PC-9 (cell line): Measurements from ENCODE around the gene PLA2R1. TPM values are rescaled to one million over a fixed set of nuclear protein-coding genes. Genes with fewer than 3 reads are reported as not detected.

Experiments used
- BruUV-seq: library from RNA; stranded (reverse); fragments of 400-500 nt; replicated peaks from 2 replicates; lab custom pipeline; 2021; lab: Mats Ljungman, UMichigan
- CTCF ChIA-PET: fragments of 300-600 bp; sonication (Branson Sonifier 250); formaldehyde crosslinking; loops from one replicate; lab custom pipeline; 2022; ENCODE audit warnings: antibody characterized with exemption; lab: Charles Lee
- POLR2A ChIA-PET: fragments of 300-600 bp; sonication (Branson Sonifier 250); formaldehyde crosslinking; loops from one replicate; lab custom pipeline; 2022; ENCODE audit warnings: antibody characterized with exemption; ENCODE audit not compliant: unreplicated experiment; lab: Charles Lee
- DNase-seq, 2 experiments: peaks; one replicate each; pipeline versions ENCODE4 v3.0.0 to v3.0.0-alpha.2; 2015 to 2022; ENCODE audit warnings: mixed read lengths in 1 of 2
- H2AFZ ChIP-seq: fragments of 200-600 bp; sonication (generic); 2 replicates; pipeline ENCODE4 v1.8.1; 2017; ENCODE audit warnings: antibody characterized with exemption
- H3F3A ChIP-seq: fragments of 200-600 bp; sonication (generic); 2 replicates; pipeline ENCODE4 v1.8.1; 2017; ENCODE audit warnings: antibody characterized with exemption, mild to moderate bottlenecking, low read depth; ENCODE audit not compliant: insufficient read depth
- H3K27ac ChIP-seq: fragments of 200-600 bp; sonication (generic); 2 replicates; pipeline ENCODE4 v1.6.1; 2016; ENCODE audit warnings: mixed run types
- H3K27me3 ChIP-seq: fragments of 200-600 bp; sonication (generic); 2 replicates; pipeline ENCODE4 v1.6.1; 2016; ENCODE audit warnings: low read depth, mixed run types; ENCODE audit not compliant: insufficient read depth
- H3K36me3 ChIP-seq: fragments of 200-600 bp; sonication (generic); 2 replicates; pipeline ENCODE4 v1.6.1; 2016; ENCODE audit warnings: low read depth, mixed run types
- H3K4me1 ChIP-seq: fragments of 200-600 bp; sonication (generic); replicated peaks from 2 replicates; pipeline ENCODE4 v1.6.1; 2016; ENCODE audit warnings: mixed run types; ENCODE audit not compliant: insufficient read depth
- H3K4me2 ChIP-seq: fragments of 200-600 bp; sonication (generic); 2 replicates; pipeline ENCODE4 v1.6.1; 2017; ENCODE audit warnings: mixed run types
- H3K4me3 ChIP-seq: fragments of 200-600 bp; sonication (generic); 2 replicates; pipeline ENCODE4 v1.6.1; 2016; ENCODE audit warnings: mixed run types
- H3K79me2 ChIP-seq: fragments of 200-600 bp; sonication (generic); 2 replicates; pipeline ENCODE4 v1.6.1; 2017; ENCODE audit warnings: low read depth, mixed run types
- H3K9me2 ChIP-seq: fragments of 200-600 bp; sonication (generic); 2 replicates; pipeline ENCODE4 v1.8.1; 2017; ENCODE audit warnings: mild to moderate bottlenecking; ENCODE audit not compliant: insufficient read depth
- H3K9me3 ChIP-seq: fragments of 200-600 bp; sonication (generic); 2 replicates; pipeline ENCODE4 v1.8.1; 2016; ENCODE audit warnings: low read depth; ENCODE audit not compliant: insufficient read depth
- H4K20me1 ChIP-seq: fragments of 200-600 bp; sonication (generic); 2 replicates; pipeline ENCODE4 v1.8.1; 2017; ENCODE audit not compliant: insufficient read depth
- CTCF ChIP-seq: fragments of 200-600 bp; sonication (generic); conservative IDR thresholded peaks from 2 replicates; pipeline ENCODE4 v1.6.1; 2017; ENCODE audit warnings: mixed run types, antibody characterized with exemption, mild to moderate bottlenecking, moderate library complexity
- EZH2 ChIP-seq: fragments of 200-600 bp; sonication (generic); IDR thresholded peaks from 2 replicates; pipeline ENCODE4 v1.8.0; 2017; ENCODE audit warnings: antibody characterized with exemption, low read depth
- intact Hi-C: fragments of 100-400 bp; cut with micrococcal nuclease; formaldehyde crosslinking; loops from one replicate; pipeline ENCODE4 v1.10.0; 2022; ENCODE audit not compliant: unreplicated experiment
- total RNA-seq: library from RNA; stranded (reverse); gene quantifications from 2 replicates; pipeline ENCODE4 v1.2.3, GENCODE V29; 2021

PLA2R1 gene
- total RNA-seq, 1 experiment from 2014 or later, result 0.33 TPM

GRCh38 chr2:159897720-159898119 lies 164.7 kb downstream of the PLA2R1 start:
- Histone ChIP-seq H3F3A (no peaks in the 10 kb centered on the region), H3K36me3 (no peaks in the 10 kb centered on the region)

GRCh38 chr2:159897081-159897480 lies 165.3 kb downstream of the PLA2R1 start:
- Histone ChIP-seq H3K27ac (no peak overlapping the region), H3K36me3 (no peaks in the 10 kb centered on the region), H3K9me3 (no peaks in the 10 kb centered on the region), H3K4me1 (no peaks in the 10 kb centered on the region), H3K4me2 (no peak overlapping the region), H3F3A (no peaks in the 10 kb centered on the region), H2AFZ (no peak overlapping the region), H3K27me3 (no peaks in the 10 kb centered on the region), H3K79me2 (no peaks in the 10 kb centered on the region), H3K9me2 (no peaks in the 10 kb centered on the region), H3K4me3 (no peak overlapping the region), H4K20me1 (no peaks in the 10 kb centered on the region)
- TF ChIP-seq EZH2 (no peak), CTCF (no peak)
- intact Hi-C loops, result no loop called here
- DNase-seq, result no peak
- CTCF ChIA-PET, result no interaction called here
- POLR2A ChIA-PET, result no interaction called here
- BruUV-seq, result no TSS peak

More at GRCh38 chr2:159897720-159898119, 164.7 kb downstream of the PLA2R1 start:
- intact Hi-C loops, result no loop called here
- no peak for TF ChIP-seq CTCF
- TF ChIP-seq EZH2, result no peak
- Histone ChIP-seq H3K27me3 (no peaks in the 10 kb centered on the region), H4K20me1 (no peaks in the 10 kb centered on the region), H3K4me3 (no peak overlapping the region), H2AFZ (no peak overlapping the region), H3K9me3 (no peaks in the 10 kb centered on the region), H3K4me1 (no peaks in the 10 kb centered on the region), H3K9me2 (no peaks in the 10 kb centered on the region), H3K4me2 (no peak overlapping the region), H3K27ac (no peak overlapping the region), H3K79me2 (no peaks in the 10 kb centered on the region)
- ChIA-PET POLR2A (no interaction called here), CTCF (interaction anchor here (0.6 kb wide), 1 partner anchor 703 kb away, joined by 3 read pairs; no protein-coding TSS in a partner anchor)
- BruUV-seq, result no TSS peak
- DNase-seq, result no peak

- no peaks in the 10 kb centered on the region for H3K36me3 ChIP-seq
- H3K9me2 ChIP-seq, result no peaks in the 10 kb centered on the region
- no peaks in the 10 kb centered on the region for H3F3A ChIP-seq
- no peak overlapping the region for H3K27ac ChIP-seq
- no TSS peak for BruUV-seq
- H3K27me3 ChIP-seq, result no peaks in the 10 kb centered on the region
- no peak for DNase-seq
- H3K4me2 ChIP-seq, result no peak overlapping the region
- ChIA-PET POLR2A (no interaction called here), CTCF (no interaction called here)
- H4K20me1 ChIP-seq, result no peaks in the 10 kb centered on the region
- H2AFZ ChIP-seq, result no peak overlapping the region
- TF ChIP-seq EZH2, result no peak
- no peak for TF ChIP-seq CTCF
- H3K4me3 ChIP-seq, result no peak overlapping the region
- no peaks in the 10 kb centered on the region for H3K9me3 ChIP-seq
- intact Hi-C loops, result no loop called here
- no peaks in the 10 kb centered on the region for H3K79me2 ChIP-seq
- no peaks in the 10 kb centered on the region for H3K4me1 ChIP-seq
These were observed 167.0 kb downstream of the PLA2R1 start for GRCh38 chr2:159895258-159896065.
